HepG2 (cell line): ENCODE data around the gene PEAK3.

Experiments used
- IKZF4 ChIP-seq: sonication (generic); formaldehyde crosslinking; IDR thresholded peaks from 2 replicates; pipeline ENCODE4 v1.5.1; 2020; ENCODE audit warnings: borderline replicate concordance, mild to moderate bottlenecking, low read depth, missing genetic modification reagents; ENCODE audit errors: not compliant biosample characterization
- ZNF3 ChIP-seq: IDR thresholded peaks from 2 replicates; pipeline ENCODE4 v1.7.0; 2017; ENCODE audit warnings: inconsistent platforms
- TF ChIP-seq, protein P1 (sequence below): sonication (generic); formaldehyde crosslinking; IDR thresholded peaks from 2 replicates; pipeline ENCODE4 v1.5.0; 2020; ENCODE audit warnings: mild to moderate bottlenecking, missing genetic modification reagents, moderate library complexity

GRCh38 chr19:2270423-2271233 lies 11.3 kb downstream of the PEAK3 start:
- TF ChIP-seq ZNF3 (no peak), IKZF4 (no peak)
- TF ChIP-seq, protein P1, sequence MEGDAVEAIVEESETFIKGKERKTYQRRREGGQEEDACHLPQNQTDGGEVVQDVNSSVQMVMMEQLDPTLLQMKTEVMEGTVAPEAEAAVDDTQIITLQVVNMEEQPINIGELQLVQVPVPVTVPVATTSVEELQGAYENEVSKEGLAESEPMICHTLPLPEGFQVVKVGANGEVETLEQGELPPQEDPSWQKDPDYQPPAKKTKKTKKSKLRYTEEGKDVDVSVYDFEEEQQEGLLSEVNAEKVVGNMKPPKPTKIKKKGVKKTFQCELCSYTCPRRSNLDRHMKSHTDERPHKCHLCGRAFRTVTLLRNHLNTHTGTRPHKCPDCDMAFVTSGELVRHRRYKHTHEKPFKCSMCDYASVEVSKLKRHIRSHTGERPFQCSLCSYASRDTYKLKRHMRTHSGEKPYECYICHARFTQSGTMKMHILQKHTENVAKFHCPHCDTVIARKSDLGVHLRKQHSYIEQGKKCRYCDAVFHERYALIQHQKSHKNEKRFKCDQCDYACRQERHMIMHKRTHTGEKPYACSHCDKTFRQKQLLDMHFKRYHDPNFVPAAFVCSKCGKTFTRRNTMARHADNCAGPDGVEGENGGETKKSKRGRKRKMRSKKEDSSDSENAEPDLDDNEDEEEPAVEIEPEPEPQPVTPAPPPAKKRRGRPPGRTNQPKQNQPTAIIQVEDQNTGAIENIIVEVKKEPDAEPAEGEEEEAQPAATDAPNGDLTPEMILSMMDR (CRISPR knock-in tag) = no peak
